ENCODE data around the gene IFI30.

Gene IFI30

GRCh38 chr19:18160493-18160970 is 13.1 kb upstream of the IFI30 start:
- CTCF ChIA-PET, result interaction anchor here (0.6 to 3.8 kb wide), 14 partner anchors 9 to 222 kb away, joined by 3 to 29 read pairs (median 4); partner anchors contain the start of gene PIK3R2
- DNase-seq (ENCODE audit: extremely low spot score), result no peak
- POLR2A ChIA-PET, result interaction anchor here (1.6 kb wide), 1 partner anchor 32 kb away, joined by 3 read pairs; the partner anchor contains the start of gene MPV17L2
- no peak for TF ChIP-seq CTCF (IDR thresholded peaks at IDR 0.05; ENCODE audit: control extremely low read depth, extremely low read depth, low read depth, missing control alignments)

- DNase-seq (ENCODE audit: extremely low spot score), result peak; percentile 94
- ChIA-PET POLR2A (interaction anchor here (1.6 kb wide), 1 partner anchor 32 kb away, joined by 3 read pairs; the partner anchor contains the start of gene MPV17L2), CTCF (interaction anchor here (0.6 to 3.8 kb wide), 21 partner anchors 9 to 223 kb away, joined by 3 to 29 read pairs (median 4); partner anchors contain the start of gene PIK3R2)
- peak; percentile 100 for TF ChIP-seq CTCF (IDR thresholded peaks at IDR 0.05; ENCODE audit: control extremely low read depth, extremely low read depth, low read depth, missing control alignments)
Measured at GRCh38 chr19:18160971-18161635, 12.5 kb upstream of the IFI30 start.

GRCh38 chr19:18161636-18162002 is 12.0 kb upstream of the IFI30 start:
- ChIA-PET POLR2A (interaction anchor here (1.6 kb wide), 1 partner anchor 31 kb away, joined by 3 read pairs; the partner anchor contains the start of gene MPV17L2), CTCF (interaction anchor here (0.7 to 3.8 kb wide), 13 partner anchors 10 to 160 kb away, joined by 3 to 29 read pairs (median 4); partner anchors contain the start of gene PIK3R2)
- TF ChIP-seq CTCF (IDR thresholded peaks at IDR 0.05; ENCODE audit: control extremely low read depth, extremely low read depth, low read depth, missing control alignments), result no peak
- no peak for DNase-seq (ENCODE audit: extremely low spot score)

GRCh38 chr19:18164072-18164471 is 9.5 kb upstream of the IFI30 start:
- TF ChIP-seq CTCF (IDR thresholded peaks at IDR 0.05; ENCODE audit: control extremely low read depth, extremely low read depth, low read depth, missing control alignments), result no peak
- no peak for DNase-seq (ENCODE audit: extremely low spot score)
- CTCF ChIA-PET, result interaction anchor here (0.8 to 1.5 kb wide), 5 partner anchors 9 to 151 kb away, joined by 3 to 4 read pairs (median 3); partner anchors contain the start of gene PIK3R2
- POLR2A ChIA-PET, result no interaction called here

GRCh38 chr19:18165794-18166544 is 7.6 kb upstream of the IFI30 start:
- ChIA-PET POLR2A (interaction anchor here (0.6 to 1.4 kb wide), 3 partner anchors 12 to 139 kb away, joined by 3 to 5 read pairs (median 4); partner anchors contain the start of gene JUND), CTCF (interaction anchor here (0.9 to 3.2 kb wide), 7 partner anchors 12 to 159 kb away, joined by 3 to 18 read pairs (median 5); no protein-coding TSS in a partner anchor)
- TF ChIP-seq CTCF (IDR thresholded peaks at IDR 0.05; ENCODE audit: control extremely low read depth, extremely low read depth, low read depth, missing control alignments), result no peak
- DNase-seq (ENCODE audit: extremely low spot score), result no peak

- no peak for TF ChIP-seq CTCF (IDR thresholded peaks at IDR 0.05; ENCODE audit: control extremely low read depth, extremely low read depth, low read depth, missing control alignments)
- CTCF ChIA-PET, result interaction anchor here (2.5 to 3.2 kb wide), 3 partner anchors 54 to 85 kb away, joined by 12 to 18 read pairs (median 17); no protein-coding TSS in a partner anchor
- POLR2A ChIA-PET, result no interaction called here
- no peak for DNase-seq (ENCODE audit: extremely low spot score)
Measured at GRCh38 chr19:18167011-18167410, 6.6 kb upstream of the IFI30 start.
